ENCODE results near the gene ZNF407. TPM values are rescaled to one million over a fixed set of nuclear protein-coding genes. Genes with fewer than 3 reads are reported as not detected.

Gene ZNF407
- total RNA-seq, 1 donor from 2014 or later, result 15.1 TPM

DNA sequence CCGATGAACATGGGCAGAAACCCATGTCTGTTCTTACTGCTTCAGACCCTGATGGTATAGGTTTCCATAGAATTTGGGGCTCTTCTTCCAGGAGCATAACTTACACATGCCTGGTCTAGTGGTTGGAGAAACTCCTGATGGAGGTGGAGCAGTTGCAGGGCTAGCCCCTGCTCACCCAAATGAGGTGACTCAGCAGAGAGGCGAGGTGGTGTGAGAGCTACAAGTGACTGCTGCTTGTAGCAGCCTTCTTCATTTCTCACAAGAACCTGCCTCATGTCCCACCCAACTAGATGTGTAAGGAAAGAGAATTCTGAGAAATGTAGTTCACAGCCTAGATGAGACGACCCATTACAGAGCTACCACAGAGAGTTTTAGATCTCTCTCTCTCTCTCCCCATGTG, 105.3 kb downstream of the ZNF407 start:
- Histone ChIP-seq H3K4me3 (ENCODE audit: low read length in 3 of 3) (no peak overlapping the region), H3K4me1 (ENCODE audit: control insufficient read depth in 3 of 3, insufficient read depth in 3 of 3, low read length in 3 of 3) (no peaks in the 10 kb centered on the region), H3K9ac (ENCODE audit: low read depth in 1 of 3, low read length in 3 of 3) (no peak overlapping the region), H3K27ac (ENCODE audit: low read depth, low read length) (no peak overlapping the region), H3K27me3 (ENCODE audit: control insufficient read depth in 3 of 3, insufficient read depth in 3 of 3, low read length in 3 of 3) (no peaks in the 10 kb centered on the region), H3K9me3 (ENCODE audit: control insufficient read depth in 3 of 3, low read length in 3 of 3) (no peaks in the 10 kb centered on the region), H3K36me3 (ENCODE audit: control insufficient read depth in 3 of 3, insufficient read depth in 3 of 3, low read length in 3 of 3) (peaks cover 0 to 2% (median 0%) of the 10 kb centered on the region in 3 donors)

DNA sequence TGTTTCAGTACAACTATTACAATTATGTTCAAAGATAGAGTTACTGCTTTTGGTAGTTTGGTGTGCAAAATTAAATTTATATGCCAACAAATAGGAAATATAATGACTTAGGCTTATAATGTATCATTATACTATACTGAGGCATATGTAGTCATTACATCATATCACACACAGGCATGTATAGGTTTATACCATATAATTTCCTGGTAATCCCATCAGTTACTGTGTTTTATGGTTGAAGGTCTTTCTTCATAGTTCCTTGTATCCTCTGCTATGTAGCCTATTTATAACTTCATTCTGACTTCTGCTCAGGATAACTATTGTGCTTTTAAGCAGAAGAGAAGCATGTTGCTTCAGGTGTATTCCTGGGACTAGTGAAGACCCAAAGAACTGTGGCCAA, 110.5 kb downstream of the ZNF407 start:
- H3K4me1 ChIP-seq (ENCODE audit: control insufficient read depth in 3 of 3, insufficient read depth in 3 of 3, low read length in 3 of 3), result no peaks in the 10 kb centered on the region
- no peaks in the 10 kb centered on the region for H3K27me3 ChIP-seq (ENCODE audit: control insufficient read depth in 3 of 3, insufficient read depth in 3 of 3, low read length in 3 of 3)
- H3K36me3 ChIP-seq (ENCODE audit: control insufficient read depth in 3 of 3, insufficient read depth in 3 of 3, low read length in 3 of 3), result no peaks in the 10 kb centered on the region
- no peak overlapping the region for H3K4me3 ChIP-seq (ENCODE audit: low read length in 3 of 3)
- no peak overlapping the region for H3K27ac ChIP-seq (ENCODE audit: low read depth, low read length)
- H3K9me3 ChIP-seq (ENCODE audit: control insufficient read depth in 3 of 3, low read length in 3 of 3), result no peaks in the 10 kb centered on the region
- no peak overlapping the region for H3K9ac ChIP-seq (ENCODE audit: low read depth in 1 of 3, low read length in 3 of 3)

DNA sequence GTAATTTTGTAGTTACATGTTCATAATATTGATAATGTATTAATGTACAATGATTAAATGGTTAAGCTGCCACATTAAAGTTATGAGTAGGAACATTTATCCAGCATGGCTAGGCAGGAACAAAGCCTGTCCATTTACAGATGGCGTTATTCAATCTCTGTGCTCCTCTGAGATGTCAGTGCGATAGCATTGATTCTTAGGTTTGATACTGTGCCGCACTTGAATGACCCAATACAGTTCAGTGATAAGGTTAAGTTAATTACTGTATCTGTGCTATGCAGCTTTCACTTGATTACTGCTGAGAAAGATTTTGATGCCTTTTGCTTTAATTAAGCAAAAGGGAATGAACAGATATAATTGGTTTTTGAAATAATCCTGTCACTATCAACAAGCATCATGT, 111.8 kb downstream of the ZNF407 start:
- H3K27me3 ChIP-seq (ENCODE audit: control insufficient read depth in 3 of 3, insufficient read depth in 3 of 3, low read length in 3 of 3), result no peaks in the 10 kb centered on the region
- H3K36me3 ChIP-seq (ENCODE audit: control insufficient read depth in 3 of 3, insufficient read depth in 3 of 3, low read length in 3 of 3), result no peaks in the 10 kb centered on the region
- H3K4me1 ChIP-seq (ENCODE audit: control insufficient read depth in 3 of 3, insufficient read depth in 3 of 3, low read length in 3 of 3), result no peaks in the 10 kb centered on the region
- no peak overlapping the region for H3K27ac ChIP-seq (ENCODE audit: low read depth, low read length)
- H3K9ac ChIP-seq (ENCODE audit: low read depth in 1 of 3, low read length in 3 of 3), result no peak overlapping the region
- H3K4me3 ChIP-seq (ENCODE audit: low read length in 3 of 3), result no peak overlapping the region
- no peaks in the 10 kb centered on the region for H3K9me3 ChIP-seq (ENCODE audit: control insufficient read depth in 3 of 3, low read length in 3 of 3)

DNA sequence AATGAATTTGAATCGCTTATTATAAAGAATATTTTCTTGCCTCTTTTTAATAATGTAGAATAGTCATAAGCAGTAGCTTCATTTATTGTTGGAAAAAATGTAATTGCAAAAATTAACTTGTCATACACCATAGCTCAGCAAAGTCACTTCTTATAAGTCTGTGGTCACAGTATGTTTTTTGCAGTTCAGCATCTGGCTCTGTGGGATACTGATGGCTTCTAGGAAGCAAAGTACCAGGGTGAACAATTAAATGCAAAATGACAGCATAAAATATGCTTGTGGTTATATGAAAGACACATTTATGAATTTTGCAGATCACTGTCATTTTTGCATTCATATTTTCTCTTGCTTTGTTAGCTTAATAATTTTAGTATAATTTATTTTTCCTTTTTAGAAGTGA, 116.5 kb downstream of the ZNF407 start:
- no peaks in the 10 kb centered on the region for H3K27me3 ChIP-seq (ENCODE audit: control insufficient read depth in 3 of 3, insufficient read depth in 3 of 3, low read length in 3 of 3)
- no peak overlapping the region for H3K27ac ChIP-seq (ENCODE audit: low read depth, low read length)

DNA sequence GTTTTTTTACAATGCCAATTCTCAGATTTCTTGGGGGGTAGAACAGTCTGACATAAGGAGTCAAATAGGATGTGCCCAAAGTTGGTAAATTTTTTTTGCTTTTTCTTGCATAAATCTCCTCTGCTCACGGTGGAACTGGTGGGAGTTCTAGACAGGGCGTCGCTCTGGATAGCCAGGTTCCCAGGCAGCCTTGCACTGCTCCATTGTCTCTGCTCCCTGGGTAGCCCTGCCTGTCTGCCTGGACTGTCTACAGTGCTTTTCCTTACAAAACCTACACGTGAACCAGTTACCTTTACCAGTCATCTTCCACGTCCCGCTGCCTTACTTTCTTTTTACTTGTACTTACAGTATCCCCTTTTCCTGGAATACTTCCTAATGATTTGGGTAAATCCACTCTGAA, 117.1 kb downstream of the ZNF407 start:
- H3K27ac ChIP-seq (ENCODE audit: low read depth, low read length), result no peak overlapping the region
- H3K9ac ChIP-seq (ENCODE audit: low read depth in 1 of 3, low read length in 3 of 3), result no peak overlapping the region
- no peak overlapping the region for H3K4me3 ChIP-seq (ENCODE audit: low read length in 3 of 3)
- H3K4me1 ChIP-seq (ENCODE audit: control insufficient read depth in 3 of 3, insufficient read depth in 3 of 3, low read length in 3 of 3), result no peaks in the 10 kb centered on the region
- no peaks in the 10 kb centered on the region for H3K36me3 ChIP-seq (ENCODE audit: control insufficient read depth in 3 of 3, insufficient read depth in 3 of 3, low read length in 3 of 3)
- H3K9me3 ChIP-seq (ENCODE audit: control insufficient read depth in 3 of 3, low read length in 3 of 3), result no peaks in the 10 kb centered on the region
- H3K27me3 ChIP-seq (ENCODE audit: control insufficient read depth in 3 of 3, insufficient read depth in 3 of 3, low read length in 3 of 3), result no peaks in the 10 kb centered on the region

More for the DNA sequence above, 116.5 kb downstream of the ZNF407 start:
- H3K4me3 ChIP-seq (ENCODE audit: low read length in 3 of 3), result no peak overlapping the region
- no peak overlapping the region for H3K9ac ChIP-seq (ENCODE audit: low read depth in 1 of 3, low read length in 3 of 3)
- H3K36me3 ChIP-seq (ENCODE audit: control insufficient read depth in 3 of 3, insufficient read depth in 3 of 3, low read length in 3 of 3), result no peaks in the 10 kb centered on the region
- no peaks in the 10 kb centered on the region for H3K9me3 ChIP-seq (ENCODE audit: control insufficient read depth in 3 of 3, low read length in 3 of 3)
- H3K4me1 ChIP-seq (ENCODE audit: control insufficient read depth in 3 of 3, insufficient read depth in 3 of 3, low read length in 3 of 3), result no peaks in the 10 kb centered on the region

DNA sequence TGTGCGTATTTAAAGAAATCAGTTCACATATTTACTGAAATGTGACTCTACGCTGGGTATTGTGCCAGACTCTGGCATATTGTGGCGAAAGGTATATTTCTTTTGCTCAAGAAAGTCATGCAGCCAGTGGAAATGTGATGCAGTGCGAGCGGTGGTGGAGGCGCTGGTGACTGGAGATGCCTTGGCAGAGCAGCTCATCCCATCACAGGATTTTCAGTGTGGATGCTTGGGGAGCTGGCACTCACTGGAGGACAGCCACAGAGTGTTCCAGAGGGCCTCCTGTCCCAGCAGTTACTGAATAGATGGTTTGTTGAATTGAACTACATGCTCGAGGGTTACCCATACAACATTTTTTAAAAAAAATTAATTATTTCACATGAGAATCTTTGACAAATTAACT, 117.6 kb downstream of the ZNF407 start:
- Histone ChIP-seq H3K27ac (ENCODE audit: low read depth, low read length) (no peak overlapping the region), H3K9me3 (ENCODE audit: control insufficient read depth in 3 of 3, low read length in 3 of 3) (no peaks in the 10 kb centered on the region), H3K36me3 (ENCODE audit: control insufficient read depth in 3 of 3, insufficient read depth in 3 of 3, low read length in 3 of 3) (no peaks in the 10 kb centered on the region), H3K4me3 (ENCODE audit: low read length in 3 of 3) (no peak overlapping the region), H3K4me1 (ENCODE audit: control insufficient read depth in 3 of 3, insufficient read depth in 3 of 3, low read length in 3 of 3) (no peaks in the 10 kb centered on the region), H3K9ac (ENCODE audit: low read depth in 1 of 3, low read length in 3 of 3) (no peak overlapping the region), H3K27me3 (ENCODE audit: control insufficient read depth in 3 of 3, insufficient read depth in 3 of 3, low read length in 3 of 3) (no peaks in the 10 kb centered on the region)

DNA sequence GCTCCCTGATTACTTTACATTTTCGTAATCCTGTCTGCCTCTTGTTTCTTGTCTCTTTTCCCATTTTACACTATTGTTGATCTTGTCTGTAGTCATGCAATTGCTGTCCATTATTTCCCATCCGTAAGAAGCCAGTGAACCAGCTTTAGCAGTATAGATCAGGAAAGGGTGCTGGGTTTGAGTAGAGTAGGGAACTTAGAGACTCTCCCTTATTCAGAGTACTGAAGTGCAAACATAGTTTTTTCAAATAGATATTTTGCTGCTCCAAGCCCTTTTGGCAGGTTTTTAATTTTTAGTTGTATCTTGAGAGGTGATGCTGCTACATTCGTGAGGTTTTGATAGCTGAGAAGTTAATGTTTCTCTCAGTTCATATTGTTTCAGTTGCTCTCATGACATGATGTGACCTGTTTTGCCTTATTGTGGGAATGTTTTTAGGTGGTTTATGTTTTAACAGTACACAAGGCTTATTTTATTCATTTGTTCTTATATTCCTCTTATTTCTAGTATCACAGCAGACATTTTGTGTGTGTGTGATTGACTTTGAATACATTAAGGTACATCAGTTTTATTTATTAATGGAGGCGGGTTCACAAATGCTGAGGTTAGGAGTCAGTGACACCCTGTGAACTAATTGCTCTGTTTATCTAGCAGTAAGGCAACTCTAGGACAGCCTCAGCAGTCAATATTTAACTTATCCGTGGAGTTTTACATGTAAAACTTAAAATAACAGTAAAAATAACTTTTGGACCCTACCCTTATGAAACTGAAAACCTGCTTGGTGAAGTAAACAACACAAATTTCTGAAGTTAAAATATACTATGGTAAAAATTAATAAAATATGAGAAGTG, 118.4 kb downstream of the ZNF407 start:
- Histone ChIP-seq H3K27me3 (ENCODE audit: control insufficient read depth in 3 of 3, insufficient read depth in 3 of 3, low read length in 3 of 3) (no peaks in the 10 kb centered on the region), H3K36me3 (ENCODE audit: control insufficient read depth in 3 of 3, insufficient read depth in 3 of 3, low read length in 3 of 3) (no peaks in the 10 kb centered on the region), H3K4me1 (ENCODE audit: control insufficient read depth in 3 of 3, insufficient read depth in 3 of 3, low read length in 3 of 3) (no peaks in the 10 kb centered on the region), H3K4me3 (ENCODE audit: low read length in 3 of 3) (no peak overlapping the region), H3K9ac (ENCODE audit: low read depth in 1 of 3, low read length in 3 of 3) (no peak overlapping the region), H3K9me3 (ENCODE audit: control insufficient read depth in 3 of 3, low read length in 3 of 3) (no peaks in the 10 kb centered on the region), H3K27ac (ENCODE audit: low read depth, low read length) (no peak overlapping the region)

DNA sequence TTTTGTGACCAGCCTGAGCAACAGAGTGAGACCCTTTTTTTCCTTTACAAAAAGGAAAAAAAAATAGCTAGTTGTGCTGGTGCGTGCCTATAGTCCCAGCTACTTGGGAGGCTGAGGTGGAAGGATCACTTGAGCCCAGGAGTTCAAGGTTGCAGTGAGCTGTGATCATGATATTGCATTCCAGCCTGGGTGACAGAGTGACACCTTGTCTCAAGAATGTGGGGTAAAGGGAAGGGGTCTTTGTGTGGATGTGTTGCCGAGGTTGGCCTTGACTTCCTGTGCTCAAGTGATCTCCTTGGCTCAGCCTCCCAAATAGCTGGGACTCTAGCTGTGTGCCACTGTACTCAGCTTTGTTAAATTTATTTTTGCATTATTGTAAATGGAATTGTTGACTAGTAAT, 120.6 kb downstream of the ZNF407 start:
- Histone ChIP-seq H3K4me1 (ENCODE audit: control insufficient read depth in 3 of 3, insufficient read depth in 3 of 3, low read length in 3 of 3) (no peaks in the 10 kb centered on the region), H3K36me3 (ENCODE audit: control insufficient read depth in 3 of 3, insufficient read depth in 3 of 3, low read length in 3 of 3) (no peaks in the 10 kb centered on the region), H3K9me3 (ENCODE audit: control insufficient read depth in 3 of 3, low read length in 3 of 3) (no peaks in the 10 kb centered on the region), H3K27ac (ENCODE audit: low read depth, low read length) (no peak overlapping the region), H3K9ac (ENCODE audit: low read depth in 1 of 3, low read length in 3 of 3) (no peak overlapping the region), H3K27me3 (ENCODE audit: control insufficient read depth in 3 of 3, insufficient read depth in 3 of 3, low read length in 3 of 3) (no peaks in the 10 kb centered on the region), H3K4me3 (ENCODE audit: low read length in 3 of 3) (no peak overlapping the region)

DNA sequence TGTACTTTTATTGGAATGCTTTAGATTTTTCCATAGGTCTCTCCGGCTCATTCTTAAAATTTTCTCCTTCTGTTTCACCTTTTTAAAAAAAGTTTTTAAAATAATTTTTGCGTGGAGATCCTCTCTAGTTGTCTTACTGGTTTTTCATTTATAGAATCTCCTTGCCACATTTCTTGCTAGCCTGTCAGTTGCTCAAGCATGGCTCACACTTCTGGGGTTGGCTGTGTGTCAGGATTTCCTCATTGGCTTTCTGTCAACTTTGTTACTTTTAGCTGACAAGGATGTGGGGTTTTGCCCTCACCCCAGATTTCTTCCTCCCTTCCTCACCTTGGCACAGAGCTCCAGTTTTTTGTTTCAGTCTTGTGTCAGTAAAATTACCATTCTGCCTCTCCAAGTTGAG, 124.6 kb downstream of the ZNF407 start:
- Histone ChIP-seq H3K9ac (ENCODE audit: low read depth in 1 of 3, low read length in 3 of 3) (no peak overlapping the region), H3K4me1 (ENCODE audit: control insufficient read depth in 3 of 3, insufficient read depth in 3 of 3, low read length in 3 of 3) (no peaks in the 10 kb centered on the region), H3K36me3 (ENCODE audit: control insufficient read depth in 3 of 3, insufficient read depth in 3 of 3, low read length in 3 of 3) (no peaks in the 10 kb centered on the region), H3K27ac (ENCODE audit: low read depth, low read length) (no peak overlapping the region), H3K27me3 (ENCODE audit: control insufficient read depth in 3 of 3, insufficient read depth in 3 of 3, low read length in 3 of 3) (no peaks in the 10 kb centered on the region), H3K9me3 (ENCODE audit: control insufficient read depth in 3 of 3, low read length in 3 of 3) (no peaks in the 10 kb centered on the region), H3K4me3 (ENCODE audit: low read length in 3 of 3) (no peak overlapping the region)

DNA sequence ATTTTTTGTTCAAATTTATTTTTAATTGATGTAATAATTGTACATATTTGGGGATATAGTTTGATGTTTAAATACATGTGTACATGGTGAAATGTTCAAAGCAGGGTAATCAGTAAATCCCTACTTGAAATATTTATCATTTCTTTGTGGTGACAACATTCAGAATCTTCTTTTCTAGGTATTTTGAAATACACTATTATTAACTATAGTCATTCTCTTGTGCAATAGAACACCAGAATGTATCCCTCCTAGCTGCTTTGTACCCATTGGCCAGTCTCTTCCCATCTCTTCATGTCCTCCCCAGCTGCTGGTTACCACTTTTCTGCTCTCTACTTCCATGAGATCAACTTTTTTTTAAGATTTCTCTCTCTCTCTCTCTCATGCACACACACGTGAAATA, 126.5 kb downstream of the ZNF407 start:
- no peaks in the 10 kb centered on the region for H3K9me3 ChIP-seq (ENCODE audit: control insufficient read depth in 3 of 3, low read length in 3 of 3)
- no peak overlapping the region for H3K27ac ChIP-seq (ENCODE audit: low read depth, low read length)
- no peaks in the 10 kb centered on the region for H3K4me1 ChIP-seq (ENCODE audit: control insufficient read depth in 3 of 3, insufficient read depth in 3 of 3, low read length in 3 of 3)

More for the DNA sequence above, 126.5 kb downstream of the ZNF407 start:
- Histone ChIP-seq H3K36me3 (ENCODE audit: control insufficient read depth in 3 of 3, insufficient read depth in 3 of 3, low read length in 3 of 3) (no peaks in the 10 kb centered on the region), H3K4me3 (ENCODE audit: low read length in 3 of 3) (no peak overlapping the region), H3K9ac (ENCODE audit: low read depth in 1 of 3, low read length in 3 of 3) (no peak overlapping the region), H3K27me3 (ENCODE audit: control insufficient read depth in 3 of 3, insufficient read depth in 3 of 3, low read length in 3 of 3) (no peaks in the 10 kb centered on the region)

Data from skeletal muscle tissue (tissue), 4 donors.